ENCODE measurements around the gene XPR1.

Gene XPR1

DNA sequence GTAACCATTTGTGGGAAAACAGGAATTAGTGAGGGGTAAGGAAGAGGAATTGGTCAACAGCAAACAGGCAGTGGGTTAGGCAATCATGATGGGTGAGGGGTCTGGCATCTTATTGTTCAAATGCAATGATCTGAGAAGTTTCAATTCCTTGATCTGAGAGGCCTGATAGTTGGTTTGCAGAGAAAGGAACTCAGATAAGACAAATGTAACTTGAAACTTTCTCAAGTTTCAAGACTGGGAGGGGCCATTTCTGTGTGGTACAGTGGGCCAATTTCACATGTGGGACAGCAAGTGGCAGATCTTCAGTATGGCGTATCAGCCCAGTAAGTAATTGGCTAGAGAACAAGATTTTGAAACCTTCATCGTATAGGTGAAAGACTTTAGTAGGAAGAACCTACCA lies 102.5 kb downstream of the XPR1 start:
- H3K4me3 ChIP-seq (ENCODE audit: low read length): no peak overlapping the region
- DNase-seq (ENCODE audit: low read depth): no peak
- TF ChIP-seq, protein P1, sequence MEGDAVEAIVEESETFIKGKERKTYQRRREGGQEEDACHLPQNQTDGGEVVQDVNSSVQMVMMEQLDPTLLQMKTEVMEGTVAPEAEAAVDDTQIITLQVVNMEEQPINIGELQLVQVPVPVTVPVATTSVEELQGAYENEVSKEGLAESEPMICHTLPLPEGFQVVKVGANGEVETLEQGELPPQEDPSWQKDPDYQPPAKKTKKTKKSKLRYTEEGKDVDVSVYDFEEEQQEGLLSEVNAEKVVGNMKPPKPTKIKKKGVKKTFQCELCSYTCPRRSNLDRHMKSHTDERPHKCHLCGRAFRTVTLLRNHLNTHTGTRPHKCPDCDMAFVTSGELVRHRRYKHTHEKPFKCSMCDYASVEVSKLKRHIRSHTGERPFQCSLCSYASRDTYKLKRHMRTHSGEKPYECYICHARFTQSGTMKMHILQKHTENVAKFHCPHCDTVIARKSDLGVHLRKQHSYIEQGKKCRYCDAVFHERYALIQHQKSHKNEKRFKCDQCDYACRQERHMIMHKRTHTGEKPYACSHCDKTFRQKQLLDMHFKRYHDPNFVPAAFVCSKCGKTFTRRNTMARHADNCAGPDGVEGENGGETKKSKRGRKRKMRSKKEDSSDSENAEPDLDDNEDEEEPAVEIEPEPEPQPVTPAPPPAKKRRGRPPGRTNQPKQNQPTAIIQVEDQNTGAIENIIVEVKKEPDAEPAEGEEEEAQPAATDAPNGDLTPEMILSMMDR (IDR thresholded peaks at IDR 0.05; ENCODE audit: insufficient read depth, low read depth, low read length, missing control alignments): no peak

DNA sequence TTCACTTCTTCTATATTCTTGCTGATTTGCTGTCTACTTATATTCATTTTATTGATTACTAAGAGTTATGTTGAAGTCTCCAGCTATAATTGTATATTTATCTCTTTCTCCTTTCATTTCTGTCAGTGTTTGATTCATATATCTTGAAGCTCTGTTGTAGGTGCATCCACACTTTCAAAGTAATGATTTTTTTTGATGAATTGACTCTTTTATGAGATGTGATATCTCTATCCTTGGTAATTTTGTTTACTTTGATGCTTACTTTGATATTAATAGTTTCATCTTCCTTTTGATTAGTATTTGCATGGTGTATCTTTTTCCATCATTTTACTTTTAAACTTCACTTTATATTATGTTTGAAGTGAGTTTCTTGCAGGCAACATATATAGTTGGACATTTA lies 110.8 kb downstream of the XPR1 start:
- no peak for DNase-seq (ENCODE audit: low read depth)
- TF ChIP-seq, protein P1 (IDR thresholded peaks at IDR 0.05; ENCODE audit: insufficient read depth, low read depth, low read length, missing control alignments): no peak
- H3K4me3 ChIP-seq (ENCODE audit: low read length): no peak overlapping the region

DNA sequence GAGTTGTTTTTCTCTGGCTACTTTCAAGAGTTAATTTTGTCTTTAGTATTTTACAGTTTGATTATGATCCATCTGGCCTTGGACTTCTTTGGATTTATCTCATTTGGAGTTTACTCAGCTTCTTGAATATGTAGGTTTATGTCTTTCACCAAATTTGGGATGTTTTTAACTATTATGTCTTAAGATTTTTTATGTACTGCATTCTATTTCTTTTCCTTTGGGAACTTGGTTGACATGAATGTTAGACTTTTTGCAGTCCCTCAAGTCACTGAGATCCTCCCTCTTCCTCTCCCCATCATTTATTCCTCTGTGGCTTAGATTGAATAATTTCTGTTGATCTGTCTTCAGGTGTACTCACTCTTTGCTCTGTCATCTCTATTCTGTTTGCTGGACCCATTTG lies 112.0 kb downstream of the XPR1 start:
- TF ChIP-seq, protein P1 (IDR thresholded peaks at IDR 0.05; ENCODE audit: insufficient read depth, low read depth, low read length, missing control alignments): no peak
- DNase-seq (ENCODE audit: low read depth): no peak
- H3K4me3 ChIP-seq (ENCODE audit: low read length): no peak overlapping the region

DNA sequence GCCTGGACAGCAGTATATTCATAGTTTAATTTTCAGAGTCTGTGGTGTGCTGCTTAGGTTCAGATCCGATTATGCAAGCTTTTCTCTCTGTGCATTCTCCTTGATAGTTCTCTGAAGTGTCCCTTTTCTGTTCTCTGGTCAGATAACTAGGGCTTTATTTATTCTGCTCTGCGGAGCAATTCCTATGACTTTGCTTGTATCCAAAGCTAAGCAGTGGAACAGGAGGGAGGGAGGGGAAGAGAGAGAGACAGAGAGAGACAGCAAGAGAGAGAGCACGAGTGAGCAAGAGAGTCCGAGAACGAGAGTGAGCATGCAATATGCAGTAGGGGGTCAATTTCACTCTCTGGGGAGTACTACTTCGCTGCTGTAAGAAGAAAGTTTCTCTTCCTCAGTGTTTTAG lies 113.3 kb downstream of the XPR1 start:
- TF ChIP-seq, protein P1 (IDR thresholded peaks at IDR 0.05; ENCODE audit: insufficient read depth, low read depth, low read length, missing control alignments): no peak
- DNase-seq (ENCODE audit: low read depth): no peak
- no peak overlapping the region for H3K4me3 ChIP-seq (ENCODE audit: low read length)

DNA sequence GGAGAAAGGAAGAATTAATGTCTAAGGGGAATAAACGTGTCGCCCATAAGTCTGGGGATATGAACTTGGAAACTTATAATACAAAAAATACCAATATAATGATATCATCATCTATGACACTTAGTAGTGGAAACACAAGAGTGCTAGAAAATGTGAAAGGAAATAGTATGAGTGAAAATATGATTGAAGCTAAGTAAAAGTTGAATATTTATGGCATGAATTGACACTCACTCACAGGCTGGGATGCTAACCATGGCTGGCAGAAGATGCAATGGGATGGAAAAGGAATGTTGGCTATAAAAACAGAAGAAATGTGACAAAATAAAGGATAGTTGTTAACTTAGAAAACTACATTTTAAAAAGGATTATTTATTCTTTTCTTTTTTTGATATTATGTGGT lies 120.1 kb downstream of the XPR1 start:
- TF ChIP-seq, protein P1 (IDR thresholded peaks at IDR 0.05; ENCODE audit: insufficient read depth, low read depth, low read length, missing control alignments): no peak
- no peak for DNase-seq (ENCODE audit: low read depth)
- H3K4me3 ChIP-seq (ENCODE audit: low read length): no peak overlapping the region

DNA sequence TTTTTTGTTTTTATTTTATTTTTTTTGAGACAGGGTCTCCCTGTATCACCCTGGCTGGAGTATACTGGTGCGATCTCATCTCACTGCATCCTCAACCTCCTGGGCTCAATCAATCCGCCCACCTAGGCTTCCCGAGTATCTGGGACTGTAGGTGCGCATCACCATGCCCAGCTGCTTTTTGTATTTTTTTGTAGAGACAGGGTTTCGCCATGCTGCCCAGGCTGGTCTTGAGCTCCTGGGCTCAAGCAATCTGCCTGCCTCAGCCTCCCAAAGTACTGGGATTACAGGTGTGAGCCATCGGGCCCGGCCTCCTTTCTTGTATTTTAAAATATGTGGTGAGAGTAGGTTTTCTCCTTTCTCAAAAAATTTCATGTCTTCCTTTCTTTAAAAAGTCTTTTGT lies 122.6 kb downstream of the XPR1 start:
- DNase-seq (ENCODE audit: low read depth): no peak
- H3K4me3 ChIP-seq (ENCODE audit: low read length): no peak overlapping the region
- TF ChIP-seq, protein P1 (IDR thresholded peaks at IDR 0.05; ENCODE audit: insufficient read depth, low read depth, low read length, missing control alignments): no peak

DNA sequence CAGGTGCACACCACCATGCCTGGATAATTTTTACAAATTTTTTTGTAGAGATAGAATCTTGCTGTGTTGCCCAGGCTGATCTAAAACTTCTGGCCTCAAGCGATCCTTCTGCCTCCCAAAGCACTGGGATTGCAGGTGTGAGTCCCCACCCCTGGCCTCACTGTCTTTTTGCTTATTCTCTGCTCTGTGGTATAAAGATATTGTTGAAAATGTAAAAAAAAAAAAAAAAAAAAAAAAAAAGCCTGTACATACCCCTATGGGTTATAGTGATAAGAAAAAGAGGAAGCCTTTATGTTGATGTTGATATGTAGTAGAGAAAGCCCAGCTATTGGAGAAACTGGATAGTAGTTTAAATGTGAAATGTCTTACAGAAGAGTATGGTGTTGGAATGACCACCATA lies 125.8 kb downstream of the XPR1 start:
- TF ChIP-seq, protein P1 (IDR thresholded peaks at IDR 0.05; ENCODE audit: insufficient read depth, low read depth, low read length, missing control alignments): no peak
- no peak for DNase-seq (ENCODE audit: low read depth)
- no peak overlapping the region for H3K4me3 ChIP-seq (ENCODE audit: low read length)

All from epithelial cell of esophagus (primary cell).